Activated CD8-positive, alpha-beta T cell treated with anti-CD3 and anti-CD28 coated beads for 36 hours (primary cell): ENCODE data around the gene CCIN. TPM values are rescaled to one million over a fixed set of nuclear protein-coding genes. Genes with fewer than 3 reads are reported as not detected.

Source experiments
- ATAC-seq: fragments of 200-7000 bp; cut with Tn5 transposase; one replicate; pipeline ENCODE4 v1.10.0; 2021; ENCODE audit warnings: mild to moderate bottlenecking, moderate library complexity
- CTCF ChIA-PET: fragments of 350-600 bp; sonication (Branson Sonifier 250); formaldehyde crosslinking; loops from one replicate; lab custom pipeline; 2021; ENCODE audit warnings: antibody characterized with exemption; lab: Charles Lee
- POLR2A ChIA-PET: fragments of 350-600 bp; sonication (Branson Sonifier 250); formaldehyde crosslinking; loops from one replicate; lab custom pipeline; 2021; ENCODE audit warnings: antibody characterized with exemption; lab: Charles Lee
- DNase-seq: peaks from one replicate; pipeline ENCODE4 v3.0.0-alpha.2; 2020
- H3K27ac Mint-ChIP-seq: one replicate; pipeline ENCODE4 v1.8.0; 2021; ENCODE audit warnings: mild to moderate bottlenecking, mixed read lengths
- H3K27me3 Mint-ChIP-seq: one replicate; pipeline ENCODE4 v1.8.0; 2021; ENCODE audit warnings: mixed read lengths
- H3K36me3 Mint-ChIP-seq: one replicate; pipeline ENCODE4 v1.8.0; 2021; ENCODE audit warnings: low read depth, mixed read lengths
- H3K4me1 Mint-ChIP-seq: one replicate; pipeline ENCODE4 v1.8.0; 2021; ENCODE audit warnings: low read depth, mixed read lengths
- H3K4me3 Mint-ChIP-seq: one replicate; pipeline ENCODE4 v1.8.0; 2021; ENCODE audit warnings: mild to moderate bottlenecking, moderate library complexity, mixed read lengths
- H3K9me3 Mint-ChIP-seq: one replicate; pipeline ENCODE4 v1.8.0; 2021; ENCODE audit warnings: mixed read lengths
- intact Hi-C: fragments of 100-400 bp; cut with micrococcal nuclease; formaldehyde crosslinking; loops from one replicate; pipeline ENCODE4 v1.10.0; 2022
- total RNA-seq, 2 experiments: library from RNA; stranded (reverse); gene quantifications; one replicate each; pipeline ENCODE4 v1.2.3, GENCODE V29; 2021
- TF ChIP-seq, protein P1 (sequence below): fragments of 200-600 bp; IDR thresholded peaks from one replicate; pipeline ENCODE4 v1.8.0; 2022; ENCODE audit warnings: antibody characterized with exemption, mild to moderate bottlenecking

The CCIN gene
- total RNA-seq, 2 experiments from 2014 or later: not detected

DNA sequence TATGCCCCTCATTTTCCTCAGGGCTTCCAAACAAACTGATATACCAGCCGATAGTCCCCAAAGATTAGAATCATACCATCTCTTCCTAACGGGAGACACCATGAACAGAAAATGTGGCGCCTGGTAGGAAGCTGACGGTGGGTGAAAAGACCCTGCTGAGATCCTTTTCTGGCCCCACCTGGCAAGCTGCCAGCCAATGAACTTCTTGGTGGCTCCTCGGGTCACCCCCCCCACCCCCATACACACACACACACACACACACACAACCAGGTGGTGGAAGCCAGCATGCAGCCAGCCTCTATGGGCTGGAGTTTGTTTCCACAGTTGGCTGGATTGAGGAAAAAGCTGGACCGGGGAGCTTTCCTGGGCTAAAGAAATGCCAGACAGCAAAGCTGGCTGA, 4.8 kb upstream of the CCIN start:
- Mint-ChIP-seq H3K4me3 (no peak overlapping the region), H3K27ac (no peak overlapping the region), H3K4me1 (peaks cover 6% of the 10 kb centered on the region), H3K27me3 (no peaks in the 10 kb centered on the region), H3K36me3 (no peaks in the 10 kb centered on the region), H3K9me3 (no peaks in the 10 kb centered on the region)
- no peak for DNase-seq
- TF ChIP-seq, protein P1, sequence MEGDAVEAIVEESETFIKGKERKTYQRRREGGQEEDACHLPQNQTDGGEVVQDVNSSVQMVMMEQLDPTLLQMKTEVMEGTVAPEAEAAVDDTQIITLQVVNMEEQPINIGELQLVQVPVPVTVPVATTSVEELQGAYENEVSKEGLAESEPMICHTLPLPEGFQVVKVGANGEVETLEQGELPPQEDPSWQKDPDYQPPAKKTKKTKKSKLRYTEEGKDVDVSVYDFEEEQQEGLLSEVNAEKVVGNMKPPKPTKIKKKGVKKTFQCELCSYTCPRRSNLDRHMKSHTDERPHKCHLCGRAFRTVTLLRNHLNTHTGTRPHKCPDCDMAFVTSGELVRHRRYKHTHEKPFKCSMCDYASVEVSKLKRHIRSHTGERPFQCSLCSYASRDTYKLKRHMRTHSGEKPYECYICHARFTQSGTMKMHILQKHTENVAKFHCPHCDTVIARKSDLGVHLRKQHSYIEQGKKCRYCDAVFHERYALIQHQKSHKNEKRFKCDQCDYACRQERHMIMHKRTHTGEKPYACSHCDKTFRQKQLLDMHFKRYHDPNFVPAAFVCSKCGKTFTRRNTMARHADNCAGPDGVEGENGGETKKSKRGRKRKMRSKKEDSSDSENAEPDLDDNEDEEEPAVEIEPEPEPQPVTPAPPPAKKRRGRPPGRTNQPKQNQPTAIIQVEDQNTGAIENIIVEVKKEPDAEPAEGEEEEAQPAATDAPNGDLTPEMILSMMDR: no peak
- CTCF ChIA-PET: interaction anchor here (0.8 to 10.1 kb wide), 10 partner anchors 10 to 156 kb away, joined by 3 to 330 read pairs (median 8); partner anchors contain the start of genes CLTA and GLIPR2
- no peak for ATAC-seq
- intact Hi-C loops: no loop called here
- POLR2A ChIA-PET: interaction anchor here (0.7 to 1.6 kb wide), 5 partner anchors 10 to 63 kb away, joined by 3 to 4 read pairs (median 3); partner anchors contain the start of gene CLTA

DNA sequence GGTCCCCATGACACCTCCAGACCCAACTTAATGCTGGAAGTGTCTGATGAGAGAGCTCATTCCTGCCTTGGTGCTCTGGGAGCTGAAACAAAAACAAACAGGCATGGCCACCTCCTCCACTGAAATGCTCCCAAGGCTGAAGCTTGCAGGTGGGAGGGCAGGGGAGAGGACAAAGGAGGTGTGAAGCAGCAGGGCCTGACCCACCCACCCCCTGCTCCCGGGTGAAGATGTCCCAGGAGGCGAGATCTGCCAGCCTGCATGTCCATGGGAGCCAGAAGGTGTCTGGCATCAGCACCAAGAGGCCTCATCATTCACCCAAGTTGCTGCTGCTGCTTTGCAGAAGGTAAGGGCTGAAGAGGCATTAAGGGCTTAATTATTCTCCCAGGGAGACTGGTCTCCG, 4.2 kb upstream of the CCIN start:
- TF ChIP-seq, protein P1: no peak
- ATAC-seq (no peak), DNase-seq (no peak)
- H3K27me3 Mint-ChIP-seq: no peaks in the 10 kb centered on the region
- POLR2A ChIA-PET: interaction anchor here (0.7 to 2.2 kb wide), 5 partner anchors 10 to 63 kb away, joined by 3 to 7 read pairs (median 3); partner anchors contain the start of gene CLTA
- H3K27ac Mint-ChIP-seq: no peak overlapping the region
- H3K9me3 Mint-ChIP-seq: no peaks in the 10 kb centered on the region
- H3K36me3 Mint-ChIP-seq: no peaks in the 10 kb centered on the region
- H3K4me3 Mint-ChIP-seq: no peak overlapping the region
- CTCF ChIA-PET: interaction anchor here (1.1 to 10.1 kb wide), 10 partner anchors 10 to 142 kb away, joined by 3 to 330 read pairs (median 10); partner anchors contain the start of gene CLTA
- peaks cover 6% of the 10 kb centered on the region for H3K4me1 Mint-ChIP-seq
- intact Hi-C loops: no loop called here

DNA sequence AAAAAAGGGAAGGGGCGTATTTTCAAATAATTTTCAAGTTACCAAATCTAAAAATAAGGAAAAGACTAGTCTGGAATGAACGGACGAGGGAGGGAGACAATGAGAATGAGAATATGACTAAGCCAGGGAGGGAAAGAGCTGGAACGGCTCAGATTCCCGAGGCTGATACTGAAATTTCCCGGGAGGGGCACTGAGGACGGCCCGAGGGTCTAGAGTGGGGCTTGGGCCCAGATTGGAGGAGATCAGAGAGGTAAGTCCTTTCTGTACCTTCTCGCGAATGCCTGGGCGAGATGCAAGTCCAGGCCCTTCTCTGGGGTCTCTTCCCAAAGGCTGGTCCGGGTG, 3.4 kb upstream of the CCIN start:
- ATAC-seq (no peak), DNase-seq (no peak)
- no peaks in the 10 kb centered on the region for H3K27me3 Mint-ChIP-seq
- POLR2A ChIA-PET: interaction anchor here (1.6 to 2.2 kb wide), 2 partner anchors 17 to 29 kb away, joined by 3 to 7 read pairs; partner anchors contain the start of gene GLIPR2
- H3K36me3 Mint-ChIP-seq: no peaks in the 10 kb centered on the region
- no peak overlapping the region for H3K27ac Mint-ChIP-seq
- no peaks in the 10 kb centered on the region for H3K9me3 Mint-ChIP-seq
- intact Hi-C loops: loop anchor here (1.0 kb wide), 1 partner anchor 62 kb away; no protein-coding TSS in a partner anchor
- TF ChIP-seq, protein P1: no peak
- CTCF ChIA-PET: interaction anchor here (0.6 to 10.1 kb wide), 19 partner anchors 10 to 166 kb away, joined by 3 to 330 read pairs (median 9); partner anchors contain the start of gene GLIPR2
- H3K4me3 Mint-ChIP-seq: peak overlapping the region; percentile 70
- peaks cover 3% of the 10 kb centered on the region for H3K4me1 Mint-ChIP-seq

DNA sequence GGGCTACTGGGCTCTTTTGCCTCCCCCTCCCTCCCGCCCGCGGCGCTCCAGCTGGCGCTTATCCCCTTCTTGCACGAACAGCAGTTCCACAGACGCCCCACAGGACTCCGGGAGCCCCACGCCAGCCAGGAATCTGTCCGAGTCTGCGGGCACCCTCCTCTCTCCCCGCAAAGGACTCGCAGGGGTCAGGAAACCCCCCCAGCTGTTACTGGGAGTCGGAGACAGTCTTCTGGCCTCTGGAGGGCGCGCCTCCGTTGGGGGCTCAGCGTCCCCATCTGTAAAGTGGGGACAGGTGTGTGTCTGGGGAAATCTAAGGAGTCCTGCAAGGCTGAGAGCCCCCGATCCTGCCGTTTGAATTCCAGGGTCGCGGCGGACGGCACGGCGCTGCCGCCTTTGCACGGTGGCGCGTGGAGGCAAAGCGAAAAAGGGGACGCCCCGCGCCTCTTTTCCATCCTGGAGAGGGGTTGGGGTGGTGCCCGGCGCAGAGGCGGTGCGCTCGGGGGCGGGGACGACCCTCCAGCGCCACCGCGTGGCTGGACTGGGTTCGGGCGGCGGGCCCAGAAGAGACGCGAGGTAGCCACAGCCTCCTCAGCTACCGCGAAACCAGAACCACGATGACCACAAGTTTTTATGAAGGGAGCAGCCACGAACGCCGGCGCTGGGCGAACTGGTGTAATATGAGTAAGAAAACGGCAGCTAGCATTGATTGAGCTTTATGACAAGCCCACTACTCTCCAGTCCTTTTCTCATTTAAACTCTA, 2.8 kb upstream of the CCIN start:
- intact Hi-C loops: loop anchor here (1.0 kb wide), 1 partner anchor 63 kb away; no protein-coding TSS in a partner anchor
- no peaks in the 10 kb centered on the region for H3K9me3 Mint-ChIP-seq
- no peak overlapping the region for H3K27ac Mint-ChIP-seq

More for the DNA sequence above, 2.8 kb upstream of the CCIN start:
- Mint-ChIP-seq H3K27me3 (no peaks in the 10 kb centered on the region), H3K4me1 (peaks cover 3% of the 10 kb centered on the region), H3K4me3 (peak overlapping the region; percentile 70), H3K36me3 (no peaks in the 10 kb centered on the region)
- TF ChIP-seq, protein P1: peak; percentile 95
- DNase-seq (peak; percentile 85), ATAC-seq (peak; percentile 97)
- POLR2A ChIA-PET: interaction anchor here (1.0 to 2.2 kb wide), 3 partner anchors 17 to 63 kb away, joined by 3 to 7 read pairs (median 3); partner anchors contain the start of gene GLIPR2
- CTCF ChIA-PET: interaction anchor here (0.6 to 10.1 kb wide), 44 partner anchors 10 to 222 kb away, joined by 3 to 330 read pairs (median 6); partner anchors contain the start of genes CLTA, GLIPR2 and RECK
